HG02981 (cell line): Measurements from ENCODE around the gene REG4.

Source experiments
- ATAC-seq: cut with Tn5 transposase; IDR thresholded peaks from one replicate; pipeline ENCODE4 v1.9.1; 2021; ENCODE audit warnings: mild to moderate bottlenecking, moderate library complexity; ENCODE audit not compliant: unreplicated experiment

REG4 gene

GRCh38 chr1:119781434-119782210 lies 29.6 kb downstream of the REG4 start:
- no peak for ATAC-seq

- ATAC-seq, result no peak
Measured at GRCh38 chr1:119779869-119780356, 31.3 kb downstream of the REG4 start.

GRCh38 chr1:119778886-119779560 lies 32.2 kb downstream of the REG4 start:
- no peak for ATAC-seq

GRCh38 chr1:119778359-119778758 lies 32.9 kb downstream of the REG4 start:
- no peak for ATAC-seq

GRCh38 chr1:119774746-119775490 lies 36.3 kb downstream of the REG4 start:
- ATAC-seq, result no peak

GRCh38 chr1:119773711-119774241 lies 37.5 kb downstream of the REG4 start:
- ATAC-seq, result no peak

GRCh38 chr1:119772298-119772697 lies 39.0 kb downstream of the REG4 start:
- ATAC-seq, result no peak

GRCh38 chr1:119771770-119772169 lies 39.5 kb downstream of the REG4 start:
- ATAC-seq, result no peak

- ATAC-seq, result no peak
Measured at GRCh38 chr1:119771016-119771415, 40.2 kb downstream of the REG4 start.

- ATAC-seq, result no peak
Measured at GRCh38 chr1:119768778-119769177, 42.5 kb downstream of the REG4 start, which contains the start of gene HMGCS2. HMGCS2 (minus strand) TSS chr1:119768905; CDS start chr1:119768844, 61 bp downstream.

GRCh38 chr1:119767486-119767885 lies 43.8 kb downstream of the REG4 start:
- ATAC-seq, result no peak

- no peak for ATAC-seq
Measured at GRCh38 chr1:119766374-119766794, 44.9 kb downstream of the REG4 start.

- ATAC-seq, result no peak
Measured at GRCh38 chr1:119764220-119764619, 47.0 kb downstream of the REG4 start.

- no peak for ATAC-seq
Measured at GRCh38 chr1:119762953-119763352, 48.3 kb downstream of the REG4 start.

- no peak for ATAC-seq
Measured at GRCh38 chr1:119762409-119762808, 48.9 kb downstream of the REG4 start.

- no peak for ATAC-seq
Measured at GRCh38 chr1:119758584-119758983, 52.7 kb downstream of the REG4 start.

- ATAC-seq, result no peak
Measured at GRCh38 chr1:119752592-119752991, 58.7 kb downstream of the REG4 start.

GRCh38 chr1:119748040-119748439 lies 63.2 kb downstream of the REG4 start:
- no peak for ATAC-seq

- no peak for ATAC-seq
Measured at GRCh38 chr1:119747451-119747850, 63.8 kb downstream of the REG4 start.

GRCh38 chr1:119745034-119745433 lies 66.2 kb downstream of the REG4 start:
- ATAC-seq, result no peak

GRCh38 chr1:119744598-119744942 lies 66.7 kb downstream of the REG4 start:
- no peak for ATAC-seq
